Immature natural killer cell (primary cell): ENCODE results near the gene ADD2. TPM values are rescaled to one million over a fixed set of nuclear protein-coding genes. Genes with fewer than 3 reads are reported as not detected.
"Not testable (repeated sequence)": the region's sequence is repeated elsewhere in the genome, so short reads cannot be mapped to it uniquely, and the experiment has no call there.

Source experiments
- DNase-seq, 3 donors: peaks; one replicate each; pipeline ENCODE4 v3.0.0; 2022; ENCODE audit warnings: mixed read lengths in 1 of 3
- H3K27ac Mint-ChIP-seq, 6 donors: one replicate each; pipeline ENCODE4 v1.8.0; 2020; ENCODE audit warnings: mixed read lengths in 6 of 6, mild to moderate bottlenecking in 5 of 6, inconsistent platforms in 4 of 6, moderate library complexity in 3 of 6
- H3K27me3 Mint-ChIP-seq, 3 donors: one replicate each; pipeline ENCODE4 v1.8.0; 2020 to 2021; ENCODE audit warnings: low read depth in 3 of 3, mild to moderate bottlenecking in 3 of 3, mixed read lengths in 3 of 3, moderate library complexity in 3 of 3, inconsistent platforms in 1 of 3
- H3K36me3 Mint-ChIP-seq, 3 donors: one replicate each; pipeline ENCODE4 v1.8.0; 2020; ENCODE audit warnings: mixed read lengths in 3 of 3, inconsistent platforms in 2 of 3, mild to moderate bottlenecking in 2 of 3
- H3K4me1 Mint-ChIP-seq, 2 donors: one replicate each; pipeline ENCODE4 v1.8.0; 2020; ENCODE audit warnings: inconsistent platforms in 2 of 2, mild to moderate bottlenecking in 2 of 2, mixed read lengths in 2 of 2, moderate library complexity in 1 of 2
- H3K4me3 Mint-ChIP-seq, 5 donors: one replicate each; pipeline ENCODE4 v1.8.0; 2020; ENCODE audit warnings: mild to moderate bottlenecking in 5 of 5, mixed read lengths in 5 of 5, inconsistent platforms in 3 of 5, moderate library complexity in 3 of 5
- H3K9me3 Mint-ChIP-seq, 6 donors: one replicate each; pipeline ENCODE4 v1.8.0; 2020; ENCODE audit warnings: mild to moderate bottlenecking in 6 of 6, mixed read lengths in 6 of 6, inconsistent platforms in 4 of 6, moderate library complexity in 3 of 6
- polyA plus RNA-seq, 3 donors: library from polyadenylated mRNA; unstranded; fragments of 300-500 nt; fragmentation: Illumina TruSeq; gene quantifications; one replicate each; pipeline ENCODE4 v1.2.3, GENCODE V29; 2021

The ADD2 gene
- polyA plus RNA-seq, 3 donors from 2014 or later: not detected

GRCh38 chr2:70621536-70621935, 146.5 kb downstream of the ADD2 start:
- H3K27me3 Mint-ChIP-seq: peaks cover 0 to 10% (median 4%) of the 10 kb centered on the region in 3 donors
- not testable (repeated sequence) for H3K9me3 Mint-ChIP-seq, H3K27ac Mint-ChIP-seq, H3K36me3 Mint-ChIP-seq, H3K4me1 Mint-ChIP-seq, H3K4me3 Mint-ChIP-seq, DNase-seq

- Mint-ChIP-seq H3K27me3 (peaks cover 0 to 7% (median 4%) of the 10 kb centered on the region in 3 donors), H3K36me3 (no peaks in the 10 kb centered on the region), H3K4me3 (no peak overlapping the region), H3K27ac (no peak overlapping the region), H3K9me3 (no peaks in the 10 kb centered on the region), H3K4me1 (no peaks in the 10 kb centered on the region)
- DNase-seq: no peak
Measured at GRCh38 chr2:70620020-70620419, 148.0 kb downstream of the ADD2 start.

GRCh38 chr2:70619167-70619566, 148.8 kb downstream of the ADD2 start:
- Mint-ChIP-seq H3K36me3 (no peaks in the 10 kb centered on the region), H3K4me1 (no peaks in the 10 kb centered on the region), H3K27ac (no peak overlapping the region), H3K4me3 (no peak overlapping the region), H3K27me3 (peaks cover 0 to 7% (median 4%) of the 10 kb centered on the region in 3 donors), H3K9me3 (no peaks in the 10 kb centered on the region)
- DNase-seq: no peak

GRCh38 chr2:70616168-70616694, 151.8 kb downstream of the ADD2 start:
- no peak overlapping the region for H3K4me3 Mint-ChIP-seq
- H3K27ac Mint-ChIP-seq: no peak overlapping the region
- H3K9me3 Mint-ChIP-seq: no peaks in the 10 kb centered on the region
- no peaks in the 10 kb centered on the region for H3K4me1 Mint-ChIP-seq
- peaks cover 0 to 4% (median 0%) of the 10 kb centered on the region in 3 donors for H3K27me3 Mint-ChIP-seq
- no peak for DNase-seq
- no peaks in the 10 kb centered on the region for H3K36me3 Mint-ChIP-seq

- Mint-ChIP-seq H3K36me3 (no peaks in the 10 kb centered on the region), H3K27me3 (peaks cover 2 to 3% (median 2%) of the 10 kb centered on the region in 3 donors), H3K27ac (no peak overlapping the region), H3K4me3 (no peak overlapping the region), H3K9me3 (no peaks in the 10 kb centered on the region), H3K4me1 (no peaks in the 10 kb centered on the region)
- DNase-seq: no peak
Measured at GRCh38 chr2:70615222-70615621, 152.8 kb downstream of the ADD2 start.

- Mint-ChIP-seq H3K27me3 (peaks cover 2 to 4% (median 3%) of the 10 kb centered on the region in 3 donors), H3K27ac (no peak overlapping the region), H3K36me3 (no peaks in the 10 kb centered on the region), H3K4me3 (no peak overlapping the region), H3K4me1 (no peaks in the 10 kb centered on the region), H3K9me3 (no peaks in the 10 kb centered on the region)
- DNase-seq: no peak
Measured at GRCh38 chr2:70613521-70613920, 154.5 kb downstream of the ADD2 start.

GRCh38 chr2:70612574-70612973, 155.4 kb downstream of the ADD2 start:
- Mint-ChIP-seq H3K9me3 (no peaks in the 10 kb centered on the region), H3K4me3 (no peak overlapping the region), H3K27ac (no peak overlapping the region), H3K36me3 (no peaks in the 10 kb centered on the region), H3K27me3 (peaks cover 2 to 4% (median 3%) of the 10 kb centered on the region in 3 donors), H3K4me1 (no peaks in the 10 kb centered on the region)
- DNase-seq: no peak

GRCh38 chr2:70608373-70608772, 159.6 kb downstream of the ADD2 start:
- H3K36me3 Mint-ChIP-seq: no peaks in the 10 kb centered on the region
- DNase-seq: no peak
- no peaks in the 10 kb centered on the region for H3K9me3 Mint-ChIP-seq
- H3K27me3 Mint-ChIP-seq: peaks cover 2 to 14% (median 8%) of the 10 kb centered on the region in 3 donors
- no peak overlapping the region for H3K27ac Mint-ChIP-seq
- H3K4me3 Mint-ChIP-seq: no peak overlapping the region
- no peaks in the 10 kb centered on the region for H3K4me1 Mint-ChIP-seq

- H3K27me3 Mint-ChIP-seq: peaks cover 2 to 14% (median 8%) of the 10 kb centered on the region in 3 donors
- H3K27ac Mint-ChIP-seq: no peak overlapping the region
- no peaks in the 10 kb centered on the region for H3K4me1 Mint-ChIP-seq
- DNase-seq: no peak
- H3K4me3 Mint-ChIP-seq: no peak overlapping the region
- no peaks in the 10 kb centered on the region for H3K9me3 Mint-ChIP-seq
- H3K36me3 Mint-ChIP-seq: no peaks in the 10 kb centered on the region
Measured at GRCh38 chr2:70607121-70607561, 160.9 kb downstream of the ADD2 start.

Other genes starting within 250 kb of the ADD2 start
- gene TGFA, start 214.4 kb downstream of the ADD2 start, polyA plus RNA-seq: 1 to 10 TPM; 2.1 to 5.5 (median 2.6) TPM
- gene FIGLA, start 22.4 kb upstream of the ADD2 start, polyA plus RNA-seq: under 1 TPM in 1 of 3 donors, not detected in 2; 0.53 TPM
- gene CLEC4F, start 52.4 kb upstream of the ADD2 start, polyA plus RNA-seq: not detected
- gene CD207, start 67.6 kb upstream of the ADD2 start, polyA plus RNA-seq: under 1 TPM in 2 of 3 donors, not detected in 1; 0.20 TPM
- gene VAX2, start 132.4 kb upstream of the ADD2 start, polyA plus RNA-seq: not detected
- not detected for gene ATP6V1B1, start 167.7 kb upstream of the ADD2 start, polyA plus RNA-seq
- gene ANKRD53, start 210.4 kb upstream of the ADD2 start, polyA plus RNA-seq: under 1 TPM; 0.18 to 0.51 (median 0.30) TPM
- gene TEX261, start 226.7 kb upstream of the ADD2 start, polyA plus RNA-seq: 10 to 100 TPM; 25.8 to 44.7 (median 41.9) TPM